Mesenchymal stem cell (in vitro differentiated cells and primary cell): Measurements from ENCODE around the gene EFCAB13.

Source experiments
- DNase-seq: peaks from one replicate; pipeline ENCODE4 v3.0.0-alpha.2; 2013
- H2AFZ ChIP-seq: one replicate; pipeline ENCODE4 v1.6.1; 2013; ENCODE audit warnings: low read depth, mild to moderate bottlenecking, control low read depth, inconsistent platforms, low read length, moderate library complexity
- H2AK5ac ChIP-seq: 2 replicates; pipeline ENCODE4 v1.6.1; 2013; ENCODE audit warnings: low read length, moderate library complexity, mild to moderate bottlenecking, inconsistent platforms; ENCODE audit not compliant: severe bottlenecking
- H2BK120ac ChIP-seq: one replicate; pipeline ENCODE4 v1.6.1; 2013; ENCODE audit warnings: low read depth, mild to moderate bottlenecking, inconsistent platforms, low read length, moderate library complexity
- H2BK12ac ChIP-seq, 2 experiments: one replicate each; pipeline ENCODE4 v1.6.1; 2013; ENCODE audit warnings: inconsistent platforms in 2 of 2, low read length in 2 of 2, mild to moderate bottlenecking in 2 of 2, moderate library complexity in 2 of 2, control low read depth in 1 of 2
- H2BK15ac ChIP-seq: one replicate; pipeline ENCODE4 v1.6.1; 2013; ENCODE audit warnings: mild to moderate bottlenecking, low read depth, inconsistent platforms; ENCODE audit not compliant: poor library complexity, severe bottlenecking
- H2BK5ac ChIP-seq: 2 replicates; pipeline ENCODE4 v1.6.1; 2013; ENCODE audit warnings: low read depth, mild to moderate bottlenecking, low read length, control low read depth, inconsistent platforms; ENCODE audit not compliant: poor library complexity, severe bottlenecking
- H3K14ac ChIP-seq, 2 experiments: one replicate each; pipeline ENCODE4 v1.6.1; 2013; ENCODE audit warnings: inconsistent platforms in 2 of 2, low read length in 2 of 2, control low read depth in 1 of 2, mild to moderate bottlenecking in 1 of 2, moderate library complexity in 1 of 2
- H3K18ac ChIP-seq, 2 experiments: one replicate each; pipeline ENCODE4 v1.6.1; 2013; ENCODE audit warnings: inconsistent platforms in 2 of 2, low read length in 2 of 2, control low read depth in 1 of 2, low read depth in 1 of 2, mild to moderate bottlenecking in 1 of 2
- H3K23ac ChIP-seq, 2 experiments: one replicate each; pipeline ENCODE4 v1.6.1; 2013; ENCODE audit warnings: inconsistent platforms in 2 of 2, low read length in 2 of 2, mild to moderate bottlenecking in 2 of 2, moderate library complexity in 2 of 2, control low read depth in 1 of 2
- H3K27ac ChIP-seq: 2 replicates; pipeline ENCODE4 v1.5.1; 2013; ENCODE audit warnings: mild to moderate bottlenecking, moderate library complexity, low read length, control low read depth, inconsistent platforms; ENCODE audit not compliant: poor library complexity, severe bottlenecking
- H3K27me3 ChIP-seq, 2 experiments: 2 replicates each; pipeline versions ENCODE4 v1.6.1 to v1.7.0; 2013; ENCODE audit warnings: low read length in 2 of 2, mild to moderate bottlenecking in 2 of 2, moderate library complexity in 2 of 2, control low read depth in 1 of 2, inconsistent platforms in 1 of 2; ENCODE audit not compliant: control insufficient read depth in 1 of 2, insufficient read depth in 1 of 2
- H3K36me3 ChIP-seq, 2 experiments: 2 replicates each; pipeline versions ENCODE4 v1.6.1 to v1.7.0; 2013; ENCODE audit warnings: low read length in 2 of 2, control low read depth in 1 of 2, inconsistent platforms in 1 of 2, low read depth in 1 of 2, mild to moderate bottlenecking in 1 of 2; ENCODE audit not compliant: insufficient read depth in 2 of 2, control insufficient read depth in 1 of 2
- H3K4ac ChIP-seq, 2 experiments: one replicate each; pipeline ENCODE4 v1.6.1; 2013; ENCODE audit warnings: inconsistent platforms in 2 of 2, low read length in 2 of 2, mild to moderate bottlenecking in 2 of 2, moderate library complexity in 2 of 2, control low read depth in 1 of 2, low read depth in 1 of 2
- H3K4me1 ChIP-seq: 2 replicates; pipeline ENCODE4 v1.6.1; 2013; ENCODE audit warnings: low read depth, low read length, control low read depth; ENCODE audit not compliant: control insufficient read depth, insufficient read depth
- H3K4me2 ChIP-seq: 2 replicates; pipeline ENCODE4 v1.6.1; 2013; ENCODE audit warnings: low read length, mild to moderate bottlenecking, inconsistent platforms; ENCODE audit not compliant: poor library complexity, severe bottlenecking
- H3K4me3 ChIP-seq, 2 experiments: 2 replicates each; pipeline versions ENCODE4 v1.5.1 to v1.7.0; 2013; ENCODE audit warnings: low read length in 2 of 2, mild to moderate bottlenecking in 2 of 2, control low read depth in 1 of 2, low read depth in 1 of 2; ENCODE audit not compliant: insufficient read depth in 1 of 2
- H3K79me1 ChIP-seq: replicated peaks from 2 replicates; pipeline ENCODE4 v1.6.1; 2013; ENCODE audit warnings: mild to moderate bottlenecking, control low read depth, low read length, inconsistent platforms; ENCODE audit not compliant: poor library complexity, severe bottlenecking
- H3K9ac ChIP-seq: 2 replicates; pipeline ENCODE4 v1.7.0; 2013; ENCODE audit warnings: mild to moderate bottlenecking, low read length, moderate library complexity
- H3K9me3 ChIP-seq: 2 replicates; pipeline ENCODE4 v1.7.0; 2013; ENCODE audit warnings: mild to moderate bottlenecking, low read length; ENCODE audit not compliant: control insufficient read depth
- H4K8ac ChIP-seq: one replicate; pipeline ENCODE4 v1.6.1; 2013; ENCODE audit warnings: inconsistent platforms, mild to moderate bottlenecking, low read length, moderate library complexity
- H4K91ac ChIP-seq: one replicate; pipeline ENCODE4 v1.6.1; 2013; ENCODE audit warnings: mild to moderate bottlenecking, low read length, inconsistent platforms
- WGBS: methylation state at CpG from one replicate; pipeline ENCODE4 v1.1.7; 2013; ENCODE audit warnings: mixed read lengths; 5-methylcytosine and 5-hydroxymethylcytosine counted together

EFCAB13 gene

DNA sequence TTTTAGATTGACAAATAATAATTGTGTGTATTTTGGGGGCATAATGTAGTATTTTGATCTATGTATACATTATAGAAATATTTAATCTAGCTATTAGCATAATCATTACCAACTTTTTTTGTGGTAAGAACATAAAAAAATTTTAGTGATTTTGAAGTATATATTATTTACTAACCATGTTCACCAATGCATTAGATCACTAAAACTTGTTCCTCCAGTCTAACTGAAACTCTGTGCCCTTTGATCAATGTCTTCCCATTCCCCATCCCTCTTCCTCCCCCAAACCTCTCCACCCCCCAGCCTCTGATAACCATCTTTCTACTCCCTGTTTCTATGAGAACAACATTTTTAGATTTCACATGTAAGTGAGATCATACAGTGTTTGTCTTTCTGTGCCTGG lies 8.5 kb downstream of the EFCAB13 start:
- Histone ChIP-seq H2BK12ac (no peak overlapping the region), H3K4me2 (no peak overlapping the region), H2BK15ac (no peak overlapping the region), H3K14ac (no peak overlapping the region), H3K27ac (no peak overlapping the region), H3K23ac (no peak overlapping the region), H2BK120ac (no peak overlapping the region), H3K9ac (no peak overlapping the region), H3K27me3 (no peaks in the 10 kb centered on the region), H3K36me3 (peaks cover 3 to 60% of the 10 kb centered on the region in 2 experiments), H4K8ac (no peak overlapping the region), H3K4ac (no peak overlapping the region), H4K91ac (no peak overlapping the region), H3K18ac (no peak overlapping the region), H2AK5ac (no peak overlapping the region), H2BK5ac (no peak overlapping the region), H3K9me3 (peaks cover 5% of the 10 kb centered on the region), H3K79me1 (no peaks in the 10 kb centered on the region), H3K4me1 (no peaks in the 10 kb centered on the region), H3K4me3 (no peak overlapping the region), H2AFZ (no peak overlapping the region)
- no peak for DNase-seq

DNA sequence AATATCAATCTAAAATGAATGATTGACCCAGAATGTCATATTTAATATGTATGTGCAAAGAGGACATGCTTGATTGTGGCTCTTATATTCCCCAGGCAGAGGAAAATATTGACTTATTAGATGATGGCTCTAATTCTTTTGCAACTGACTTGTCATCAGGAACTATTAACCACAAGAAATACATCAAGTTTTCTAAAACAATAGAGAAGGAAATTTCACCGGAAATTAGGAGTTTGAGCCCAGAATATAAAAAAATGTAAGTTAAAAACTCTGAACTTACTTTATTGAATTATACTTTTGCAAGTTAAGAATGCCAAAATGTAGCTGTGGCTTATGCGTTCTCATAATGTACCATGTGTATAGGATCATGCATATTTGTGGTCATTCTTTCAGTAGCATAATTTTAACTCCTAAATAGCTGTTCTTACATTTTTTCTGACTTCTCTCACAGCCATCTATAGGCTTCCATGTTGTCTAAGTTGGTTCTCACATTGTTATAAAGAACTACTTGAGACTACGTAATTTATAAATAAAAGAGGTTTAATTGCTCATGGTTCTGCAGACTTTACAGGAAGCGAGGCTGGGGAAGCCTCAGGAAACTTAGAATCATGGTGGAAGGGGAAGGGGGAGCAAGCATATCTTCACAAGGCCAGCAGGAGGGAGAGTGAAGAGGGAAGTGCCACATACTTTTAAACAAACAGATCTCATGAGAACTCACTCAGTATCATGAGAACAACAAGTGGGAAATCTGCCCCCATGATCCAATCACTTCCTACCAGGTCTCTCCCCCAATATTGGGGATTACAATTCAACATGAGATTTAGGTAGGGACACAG lies 11.6 kb downstream of the EFCAB13 start:
- Histone ChIP-seq H2BK12ac (no peak overlapping the region), H3K4ac (no peak overlapping the region)
- peak; percentile 10 for DNase-seq

DNA sequence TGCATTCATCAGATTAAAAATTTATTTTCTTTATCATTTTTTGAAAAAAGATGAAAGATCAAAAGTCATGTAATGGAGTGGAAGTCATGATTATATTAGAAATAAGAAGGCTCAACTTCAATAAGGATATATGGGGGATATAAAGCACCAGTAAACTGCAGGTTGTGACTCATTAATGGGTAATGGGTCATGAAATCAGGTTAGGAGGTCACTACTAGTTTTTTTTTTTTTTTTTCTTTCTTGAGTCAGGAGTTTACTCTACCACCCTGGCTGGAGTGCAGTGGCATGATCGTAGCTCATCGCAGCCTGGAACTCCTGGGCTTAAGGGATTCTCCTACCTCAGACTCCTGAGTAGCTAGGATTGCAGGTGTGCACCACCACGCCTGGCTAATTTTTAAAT lies 14.3 kb downstream of the EFCAB13 start:
- Histone ChIP-seq H3K27me3 (no peaks in the 10 kb centered on the region), H3K9me3 (no peaks in the 10 kb centered on the region), H3K18ac (no peak overlapping the region), H4K8ac (no peak overlapping the region), H2BK15ac (no peak overlapping the region), H3K4ac (no peak overlapping the region), H2BK120ac (no peak overlapping the region), H3K9ac (no peak overlapping the region), H4K91ac (no peak overlapping the region), H2BK5ac (no peak overlapping the region), H3K23ac (no peak overlapping the region), H2AK5ac (no peak overlapping the region), H3K36me3 (peaks cover 3 to 58% of the 10 kb centered on the region in 2 experiments), H2BK12ac (no peak overlapping the region), H3K14ac (no peak overlapping the region), H3K79me1 (no peaks in the 10 kb centered on the region), H2AFZ (no peak overlapping the region), H3K27ac (no peak overlapping the region), H3K4me1 (no peaks in the 10 kb centered on the region), H3K4me2 (no peak overlapping the region), H3K4me3 (no peak overlapping the region)
- WGBS = 100% methylated on average over 3 of the region's 3 CpGs
- DNase-seq = no peak

More for the DNA sequence above, 11.6 kb downstream of the EFCAB13 start:
- Histone ChIP-seq H2BK5ac (no peak overlapping the region), H2AK5ac (no peak overlapping the region), H3K9me3 (peaks cover 5% of the 10 kb centered on the region), H3K14ac (no peak overlapping the region), H3K36me3 (peaks cover 3 to 62% of the 10 kb centered on the region in 2 experiments), H3K27me3 (no peaks in the 10 kb centered on the region), H3K4me1 (no peaks in the 10 kb centered on the region), H2BK120ac (no peak overlapping the region), H3K18ac (no peak overlapping the region), H3K9ac (no peak overlapping the region), H4K8ac (no peak overlapping the region), H3K79me1 (no peaks in the 10 kb centered on the region), H3K23ac (no peak overlapping the region), H2BK15ac (no peak overlapping the region), H3K4me3 (no peak overlapping the region), H4K91ac (no peak overlapping the region), H3K27ac (no peak overlapping the region), H3K4me2 (no peak overlapping the region), H2AFZ (no peak overlapping the region)
- 86% methylated on average over 2 of the region's 4 CpGs for WGBS

DNA sequence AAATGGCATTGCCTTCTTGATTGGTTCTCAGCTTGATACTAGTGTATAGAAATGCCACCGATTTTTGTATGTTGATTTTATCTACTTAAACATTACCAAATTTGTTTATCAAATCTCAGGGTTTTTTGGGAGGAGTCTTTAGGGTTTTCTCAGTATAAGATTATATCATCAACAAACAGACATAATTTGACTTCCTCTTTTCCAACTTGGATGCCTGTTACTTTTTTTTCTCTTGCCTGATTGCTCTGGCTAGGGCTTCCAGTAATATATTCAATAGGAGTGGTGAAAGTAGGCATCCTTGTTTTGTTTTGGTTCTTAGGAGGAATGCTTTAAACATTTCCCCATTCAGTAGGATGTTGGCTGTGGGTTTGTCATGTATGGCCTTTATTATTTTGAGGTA lies 29.1 kb downstream of the EFCAB13 start:
- Histone ChIP-seq H4K8ac (no peak overlapping the region), H3K4me2 (no peak overlapping the region), H3K14ac (no peak overlapping the region), H3K27me3 (no peaks in the 10 kb centered on the region), H2AK5ac (no peak overlapping the region), H4K91ac (no peak overlapping the region), H3K4me1 (no peaks in the 10 kb centered on the region), H3K9ac (no peak overlapping the region), H3K9me3 (peaks cover 3% of the 10 kb centered on the region), H2BK5ac (no peak overlapping the region), H3K4me3 (no peak overlapping the region), H3K18ac (no peak overlapping the region), H2BK120ac (no peak overlapping the region), H3K79me1 (no peaks in the 10 kb centered on the region), H2BK15ac (no peak overlapping the region), H3K4ac (no peak overlapping the region), H2AFZ (no peak overlapping the region), H3K36me3 (peaks cover 8 to 31% of the 10 kb centered on the region in 2 experiments), H3K27ac (no peak overlapping the region), H3K23ac (no peak overlapping the region), H2BK12ac (no peak overlapping the region)
- DNase-seq = no peak
- no CpG with 5 or more reads among the region's 1 CpG for WGBS
